Cardiac muscle cell (in vitro differentiated cells and primary cell): Measurements from ENCODE around the gene DPEP2NB. TPM values are rescaled to one million over a fixed set of nuclear protein-coding genes. Genes with fewer than 3 reads are reported as not detected.
A peak's percentile ranks its signal among the peaks of the same experiment; 100 is the strongest.
"Not testable (repeated sequence)": the region's sequence is repeated elsewhere in the genome, so short reads cannot be mapped to it uniquely, and the experiment has no call there.

Source experiments
- DNase-seq, 2 donors: peaks; one replicate each; pipeline versions ENCODE4 v3.0.0 to v3.0.0-alpha.2; 2010 to 2017; ENCODE audit warnings: low read depth in 1 of 2, low spot score in 1 of 2
- H3K27ac ChIP-seq: fragments of 200-600 bp; sonication (generic); 2 replicates; pipeline ENCODE4 v1.5.1; 2016
- H3K27me3 ChIP-seq: fragments of 200-600 bp; sonication (generic); 2 replicates; pipeline ENCODE4 v1.6.0; 2016; ENCODE audit warnings: control low read depth
- H3K36me3 ChIP-seq: fragments of 200-600 bp; sonication (generic); 2 replicates; pipeline ENCODE4 v1.5.1; 2016; ENCODE audit warnings: control low read depth
- H3K4me1 ChIP-seq: fragments of 200-600 bp; sonication (generic); 2 replicates; pipeline ENCODE4 v1.8.1; 2017; ENCODE audit warnings: low read depth, mild to moderate bottlenecking, mixed run types
- H3K4me3 ChIP-seq: fragments of 200-600 bp; sonication (generic); 2 replicates; pipeline ENCODE4 v1.5.1; 2016; ENCODE audit warnings: mild to moderate bottlenecking
- H3K9me3 ChIP-seq: fragments of 200-600 bp; sonication (generic); 2 replicates; pipeline ENCODE4 v1.5.1; 2017; ENCODE audit warnings: low read depth, mild to moderate bottlenecking, control low read depth
- polyA plus RNA-seq: library from polyadenylated mRNA; unstranded; fragments of >200 nt; fragmentation: Nextera tagmentation; extraction: Ambion mirVana; gene quantifications from 2 replicates; pipeline ENCODE4 v1.2.1, GENCODE V29; 2016
- total RNA-seq: library from RNA; depleted of rRNA; stranded (reverse); fragments of >200 nt; gene quantifications from 2 replicates; pipeline ENCODE4 v1.2.3, GENCODE V29; 2016
- TF ChIP-seq, protein P1 (sequence below): IDR thresholded peaks from 2 replicates; pipeline ENCODE4 v1.5.1; 2012; ENCODE audit warnings: low read depth, mild to moderate bottlenecking, low read length

DPEP2NB gene
- total and polyA plus RNA-seq, 2 experiments from 2014 or later: not detected

DNA sequence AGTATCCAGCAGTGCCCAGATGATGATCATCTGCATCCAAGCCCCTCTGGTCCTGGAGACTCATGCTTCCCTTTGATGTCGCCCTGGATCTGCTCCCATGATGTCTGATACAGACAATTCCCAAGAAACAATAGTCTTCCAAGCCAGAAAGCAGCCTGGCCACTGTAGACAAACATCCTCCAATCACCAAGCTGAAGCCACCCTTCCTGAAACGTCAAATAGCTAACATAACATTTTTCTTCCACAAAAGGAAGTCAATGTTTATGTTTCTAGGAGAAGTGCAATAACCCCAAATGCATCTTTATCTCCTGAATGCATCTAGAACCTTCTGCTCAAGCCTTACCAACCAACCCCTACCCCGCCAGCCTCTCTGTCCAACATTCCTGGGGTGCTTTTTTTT, 15.3 kb downstream of the DPEP2NB start:
- Histone ChIP-seq H3K4me1 (no peaks in the 10 kb centered on the region), H3K27me3 (no peaks in the 10 kb centered on the region), H3K27ac (no peak overlapping the region), H3K4me3 (no peak overlapping the region), H3K9me3 (no peaks in the 10 kb centered on the region), H3K36me3 (no peaks in the 10 kb centered on the region)
- peak in 1 of 2 donors; percentile 6 for DNase-seq
- TF ChIP-seq, protein P1, sequence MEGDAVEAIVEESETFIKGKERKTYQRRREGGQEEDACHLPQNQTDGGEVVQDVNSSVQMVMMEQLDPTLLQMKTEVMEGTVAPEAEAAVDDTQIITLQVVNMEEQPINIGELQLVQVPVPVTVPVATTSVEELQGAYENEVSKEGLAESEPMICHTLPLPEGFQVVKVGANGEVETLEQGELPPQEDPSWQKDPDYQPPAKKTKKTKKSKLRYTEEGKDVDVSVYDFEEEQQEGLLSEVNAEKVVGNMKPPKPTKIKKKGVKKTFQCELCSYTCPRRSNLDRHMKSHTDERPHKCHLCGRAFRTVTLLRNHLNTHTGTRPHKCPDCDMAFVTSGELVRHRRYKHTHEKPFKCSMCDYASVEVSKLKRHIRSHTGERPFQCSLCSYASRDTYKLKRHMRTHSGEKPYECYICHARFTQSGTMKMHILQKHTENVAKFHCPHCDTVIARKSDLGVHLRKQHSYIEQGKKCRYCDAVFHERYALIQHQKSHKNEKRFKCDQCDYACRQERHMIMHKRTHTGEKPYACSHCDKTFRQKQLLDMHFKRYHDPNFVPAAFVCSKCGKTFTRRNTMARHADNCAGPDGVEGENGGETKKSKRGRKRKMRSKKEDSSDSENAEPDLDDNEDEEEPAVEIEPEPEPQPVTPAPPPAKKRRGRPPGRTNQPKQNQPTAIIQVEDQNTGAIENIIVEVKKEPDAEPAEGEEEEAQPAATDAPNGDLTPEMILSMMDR: no peak

GRCh38 chr16:67999985-68000384, 15.7 kb downstream of the DPEP2NB start:
- Histone ChIP-seq H3K9me3 (no peaks in the 10 kb centered on the region), H3K4me1 (no peaks in the 10 kb centered on the region), H3K27ac (no peak overlapping the region), H3K4me3 (no peak overlapping the region), H3K36me3 (no peaks in the 10 kb centered on the region), H3K27me3 (no peaks in the 10 kb centered on the region)
- TF ChIP-seq, protein P1: no peak
- no peak for DNase-seq

- H3K27me3 ChIP-seq, H3K9me3 ChIP-seq, H3K36me3 ChIP-seq, H3K4me3 ChIP-seq, DNase-seq, H3K27ac ChIP-seq, H3K4me1 ChIP-seq: not testable (repeated sequence)
Observed at GRCh38 chr16:67998779-67999688, 16.7 kb downstream of the DPEP2NB start, which contains the start of gene DPEP2. Gene DPEP2, minus strand, starts transcription at chr16:67999484. Its CDS starts 6,272 bp downstream, at chr16:67993212.

GRCh38 chr16:67998231-67998778, 17.4 kb downstream of the DPEP2NB start:
- not testable (repeated sequence) for H3K27me3 ChIP-seq, H3K9me3 ChIP-seq, H3K36me3 ChIP-seq, H3K4me1 ChIP-seq, H3K4me3 ChIP-seq, H3K27ac ChIP-seq, DNase-seq

DNA sequence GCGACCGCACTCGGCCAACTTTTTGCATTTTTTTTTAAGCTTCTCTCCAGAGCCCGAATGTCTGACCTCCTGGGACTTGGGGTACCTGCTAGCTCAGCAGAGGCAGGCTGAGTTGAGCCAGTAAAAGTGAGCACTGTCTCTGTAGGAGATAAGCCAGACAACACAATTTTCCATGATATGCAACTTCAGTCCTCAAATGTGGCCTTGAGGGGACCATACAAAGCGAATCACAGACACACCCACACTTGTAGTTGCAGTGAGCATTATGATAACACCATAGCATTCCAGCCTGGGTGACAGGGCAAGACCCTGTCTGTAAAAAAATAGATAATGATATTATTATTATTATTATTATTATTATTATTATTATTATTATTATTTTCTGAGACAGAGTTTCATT, 19.0 kb downstream of the DPEP2NB start:
- Histone ChIP-seq H3K4me3 (no peak overlapping the region), H3K27ac (no peak overlapping the region), H3K27me3 (peaks cover 9% of the 10 kb centered on the region), H3K36me3 (no peaks in the 10 kb centered on the region), H3K9me3 (no peaks in the 10 kb centered on the region), H3K4me1 (no peaks in the 10 kb centered on the region)
- DNase-seq: no peak
- TF ChIP-seq, protein P1: no peak

GRCh38 chr16:67995423-67995822, 20.3 kb downstream of the DPEP2NB start:
- Histone ChIP-seq H3K36me3 (no peaks in the 10 kb centered on the region), H3K4me1 (no peaks in the 10 kb centered on the region), H3K4me3 (no peak overlapping the region), H3K27me3 (peaks cover 11% of the 10 kb centered on the region), H3K27ac (no peak overlapping the region), H3K9me3 (no peaks in the 10 kb centered on the region)
- DNase-seq: no peak
- TF ChIP-seq, protein P1: no peak

GRCh38 chr16:67994040-67994408, 21.7 kb downstream of the DPEP2NB start:
- H3K27ac ChIP-seq, H3K4me3 ChIP-seq, DNase-seq, H3K4me1 ChIP-seq, H3K9me3 ChIP-seq, H3K36me3 ChIP-seq: not testable (repeated sequence)
- H3K27me3 ChIP-seq: peaks cover 11% of the 10 kb centered on the region
